GM15510 (cell line): ENCODE results near the gene MBD6.
A peak's percentile ranks its signal among the peaks of the same experiment; 100 is the strongest.

ENCODE experiments used
- POLR2A ChIP-seq: IDR thresholded peaks from 3 replicates; pipeline ENCODE4 v1.6.1; 2011; ENCODE audit warnings: borderline replicate concordance; ENCODE audit not compliant: insufficient read length; ENCODE audit errors: extremely low read depth

Gene MBD6

GRCh38 chr12:57536597-57536942 is 13.9 kb downstream of the MBD6 start:
- no peak for TF ChIP-seq POLR2A

DNA sequence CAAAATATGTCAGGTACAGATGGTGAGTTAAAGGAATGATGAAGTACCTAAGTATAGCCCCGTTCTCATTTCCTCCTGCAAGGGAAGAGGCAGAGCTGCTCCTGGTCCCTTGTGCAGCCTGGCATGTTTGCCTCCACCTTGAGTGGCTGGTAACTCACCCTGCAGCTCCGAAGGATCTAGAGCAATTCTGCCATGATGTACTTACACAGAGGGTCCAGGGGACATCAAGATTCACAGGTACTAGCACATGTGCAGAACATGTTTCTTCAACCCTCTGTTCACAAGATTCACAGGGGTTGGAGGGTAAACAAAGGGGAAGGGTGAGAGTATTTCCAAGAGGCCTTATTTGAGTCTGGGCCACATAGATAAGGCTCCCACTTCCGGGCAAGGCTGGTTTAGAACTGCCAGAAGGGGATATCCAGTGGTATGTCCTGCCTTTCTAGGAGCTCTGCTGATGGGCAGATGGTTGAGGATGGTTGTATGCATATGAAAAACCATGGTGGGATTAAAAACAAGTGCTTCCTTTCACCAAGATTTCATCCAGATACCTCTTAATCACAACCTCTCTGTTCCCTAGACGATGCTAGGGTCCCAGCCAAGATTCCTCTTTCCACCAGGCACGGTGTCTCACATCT is 16.6 kb downstream of the MBD6 start:
- no peak for TF ChIP-seq POLR2A

DNA sequence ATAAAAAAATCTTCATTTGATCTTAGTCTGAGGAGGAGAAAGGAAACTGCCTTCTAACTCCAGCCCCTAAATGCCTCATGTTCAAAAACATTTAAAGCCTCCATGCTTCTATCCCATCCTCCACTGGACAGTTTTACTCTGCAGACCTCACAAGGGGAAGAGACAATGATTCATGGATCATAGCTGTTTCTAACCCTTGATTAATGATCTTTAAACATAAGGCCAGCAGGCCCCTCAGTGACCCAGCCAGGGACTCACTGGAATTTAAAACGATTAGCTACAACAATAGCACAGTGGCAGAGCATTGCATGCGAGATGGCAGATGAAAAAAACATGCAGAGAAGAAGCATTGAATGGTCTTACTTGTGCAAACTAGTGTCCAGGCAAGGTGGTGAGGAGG is 18.4 kb downstream of the MBD6 start:
- no peak for TF ChIP-seq POLR2A

GRCh38 chr12:57541717-57542116 is 19.1 kb downstream of the MBD6 start:
- TF ChIP-seq POLR2A, result no peak

- TF ChIP-seq POLR2A, result no peak
Measured at GRCh38 chr12:57543581-57543980, 21.0 kb downstream of the MBD6 start.

- TF ChIP-seq POLR2A, result no peak
Measured at GRCh38 chr12:57545809-57546437, 23.3 kb downstream of the MBD6 start.

DNA sequence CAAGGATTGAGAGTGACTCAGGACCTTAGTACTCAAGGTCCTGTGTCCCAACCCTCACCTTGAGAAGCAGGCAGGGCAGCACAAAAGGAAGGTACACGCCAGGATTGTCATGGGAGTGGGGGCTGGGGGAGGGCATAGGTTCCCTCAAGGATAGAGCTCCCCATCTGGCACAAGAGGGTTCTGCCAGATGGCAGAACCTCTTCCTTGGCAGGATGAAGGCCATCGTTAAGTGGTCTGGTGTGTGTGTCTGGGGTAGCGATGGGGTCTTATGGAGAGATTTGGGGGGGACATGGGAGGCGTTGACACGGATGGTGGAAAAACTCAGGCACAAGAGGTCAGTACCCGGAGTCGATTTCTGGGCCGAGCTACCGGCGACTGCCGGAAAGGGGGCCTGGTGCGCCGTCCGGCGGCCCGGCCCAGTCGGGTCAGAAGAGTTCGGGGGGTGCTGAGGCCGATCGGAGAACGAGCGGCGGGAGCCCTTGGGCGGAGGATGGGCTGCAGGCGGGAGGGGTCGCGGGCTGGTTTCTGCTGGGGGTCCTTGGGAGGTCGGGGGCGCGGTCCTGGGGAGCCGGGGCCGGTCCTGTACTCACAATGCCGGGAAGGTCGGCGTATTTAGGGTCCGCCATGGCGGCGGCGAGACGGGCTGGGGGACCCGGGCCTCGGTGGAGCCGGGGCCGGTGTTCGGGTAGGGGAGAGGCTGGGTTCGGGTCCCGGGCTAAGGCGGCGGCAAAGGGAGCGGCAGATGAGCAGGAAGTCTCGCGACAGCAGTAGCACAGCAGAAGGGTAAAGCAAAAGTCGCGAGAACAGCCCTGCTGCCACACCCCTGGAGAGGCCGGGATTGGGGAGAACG is 24.0 kb downstream of the MBD6 start, which contains the start of gene DCTN2:
DCTN2 (minus strand) TSS at position 755 of the 850 bp plus-strand sequence; CDS start at position 626, 129 bp downstream.
- peak; percentile 60 for TF ChIP-seq POLR2A

DNA sequence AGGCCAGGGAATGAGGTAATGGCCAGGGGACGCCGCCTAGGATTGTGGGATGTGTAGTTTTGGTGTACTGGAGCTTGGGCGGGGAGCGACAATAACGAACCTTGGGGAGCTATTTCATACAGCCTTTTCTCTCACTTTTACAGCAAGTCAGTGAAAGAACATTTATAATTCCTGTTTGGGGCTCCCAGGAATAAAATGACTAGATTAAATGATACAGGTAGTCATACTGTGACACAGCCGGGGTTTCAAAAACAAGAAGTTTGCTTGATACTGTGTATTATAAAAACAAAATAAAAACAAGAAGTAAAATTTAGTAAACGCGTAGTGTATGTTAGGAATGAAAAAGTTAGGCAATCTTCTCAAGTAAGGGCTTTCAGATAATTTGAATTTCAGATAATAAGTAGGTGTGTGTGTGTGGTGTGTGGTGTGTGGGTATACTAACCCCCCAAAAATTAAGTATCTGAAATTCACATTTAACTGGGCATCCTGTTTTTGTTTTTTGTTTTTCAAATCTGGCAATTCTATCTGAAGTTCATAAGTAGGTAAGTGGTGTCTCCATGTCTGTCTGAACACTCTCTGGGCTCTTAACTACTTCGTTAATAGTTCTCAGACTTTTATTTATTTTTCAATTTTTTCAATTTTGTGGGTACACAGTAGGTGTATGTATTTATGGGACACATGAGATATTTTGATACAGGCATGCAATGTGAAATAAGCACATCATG is 24.8 kb downstream of the MBD6 start:
- no peak for TF ChIP-seq POLR2A

- TF ChIP-seq POLR2A, result no peak
Measured at GRCh38 chr12:57548013-57548315, 25.3 kb downstream of the MBD6 start.

- TF ChIP-seq POLR2A, result no peak
Measured at GRCh38 chr12:57548488-57548887, 25.9 kb downstream of the MBD6 start.

- no peak for TF ChIP-seq POLR2A
Measured at GRCh38 chr12:57549203-57549908, 26.7 kb downstream of the MBD6 start.

DNA sequence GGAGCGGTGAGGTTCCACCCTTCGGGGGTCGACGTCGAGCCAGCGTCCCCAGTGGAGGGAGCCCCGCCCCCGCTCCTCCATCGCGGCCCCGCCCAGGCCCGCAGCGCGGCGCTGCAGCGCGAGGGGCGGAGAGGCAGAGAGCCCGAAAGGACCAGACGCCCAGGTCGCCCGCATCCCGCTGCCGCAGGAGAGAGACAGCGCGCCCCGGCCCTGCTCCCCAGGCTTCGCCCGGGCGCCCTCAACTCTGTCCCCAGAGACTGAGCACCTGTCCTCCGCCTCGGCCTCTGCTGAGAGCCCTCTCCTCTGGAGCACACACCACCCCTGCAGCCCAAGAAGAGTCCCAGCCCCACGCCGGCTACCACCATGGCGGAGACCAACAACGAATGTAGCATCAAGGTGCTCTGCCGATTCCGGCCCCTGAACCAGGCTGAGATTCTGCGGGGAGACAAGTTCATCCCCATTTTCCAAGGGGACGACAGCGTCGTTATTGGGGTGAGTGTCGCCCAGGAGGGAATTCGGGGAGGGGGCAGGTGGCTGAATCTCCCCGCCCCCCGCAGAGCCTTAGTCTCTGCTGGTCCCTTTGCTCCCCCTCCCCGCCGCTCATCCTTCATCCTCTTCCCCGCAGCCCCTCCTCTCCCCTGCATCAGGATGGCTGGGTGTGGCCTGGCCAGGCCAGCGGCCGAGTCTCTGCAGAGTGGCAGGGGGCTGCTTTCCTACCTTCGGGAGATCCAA is 27.5 kb downstream of the MBD6 start, which contains the start of gene KIF5A:
KIF5A (plus strand) TSS at position 136 of the 732 bp plus-strand sequence; CDS start at position 364, 228 bp downstream.
- TF ChIP-seq POLR2A, result peak; percentile 16

GRCh38 chr12:57550641-57551549 is 28.3 kb downstream of the MBD6 start:
- no peak for TF ChIP-seq POLR2A
